Brain microvascular endothelial cell (primary cell): Measurements from ENCODE around the gene OSER1.

Source experiments
- DNase-seq: peaks from one replicate; pipeline ENCODE4 v3.0.0-alpha.2; 2020
- H3K27ac ChIP-seq: fragments of 250-450 bp; sonication (Bioruptor Pico); 2 replicates; pipeline ENCODE4 v1.5.1; 2020; ENCODE audit warnings: mild to moderate bottlenecking, moderate library complexity
- H3K27me3 ChIP-seq: fragments of 250-450 bp; sonication (Bioruptor Pico); replicated peaks from 2 replicates; pipeline ENCODE4 v1.5.1; 2020; ENCODE audit warnings: mild to moderate bottlenecking
- H3K36me3 ChIP-seq: fragments of 250-450 bp; sonication (Bioruptor Pico); replicated peaks from 2 replicates; pipeline ENCODE4 v1.5.1; 2020; ENCODE audit warnings: mild to moderate bottlenecking
- H3K4me3 ChIP-seq: 2 replicates; pipeline ENCODE4 v1.5.1; 2011; ENCODE audit warnings: low read depth, mild to moderate bottlenecking, control low read depth, low read length, moderate library complexity
- CTCF ChIP-seq: IDR thresholded peaks from 2 replicates; pipeline ENCODE4 v1.5.1; 2011; ENCODE audit warnings: low read depth, mild to moderate bottlenecking, moderate library complexity, low read length, control low read depth, inconsistent platforms; ENCODE audit errors: missing control alignments
- in situ Hi-C: cut with HindIII; loops from 2 replicates; pipeline ENCODE4 v1.10.0; 2017; ENCODE audit warnings: low sequenced_read_pairs, low pct_ligation_motif_present

OSER1 gene

GRCh38 chr20:44188752-44189151, 21.8 kb downstream of the OSER1 start:
- no peak overlapping the region for H3K27ac ChIP-seq
- no peaks in the 10 kb centered on the region for H3K36me3 ChIP-seq
- H3K4me3 ChIP-seq: no peak overlapping the region
- DNase-seq: no peak
- no peaks in the 10 kb centered on the region for H3K27me3 ChIP-seq
- TF ChIP-seq CTCF: no peak
- in situ Hi-C loops: no loop called here

GRCh38 chr20:44187772-44188709, 22.5 kb downstream of the OSER1 start:
- Histone ChIP-seq H3K4me3 (peak overlapping the region; percentile 46), H3K27me3 (no peaks in the 10 kb centered on the region), H3K36me3 (no peaks in the 10 kb centered on the region), H3K27ac (no peak overlapping the region)
- no peak for DNase-seq
- no peak for TF ChIP-seq CTCF
- in situ Hi-C loops: no loop called here

- Histone ChIP-seq H3K36me3 (no peaks in the 10 kb centered on the region), H3K27me3 (no peaks in the 10 kb centered on the region), H3K27ac (no peak within 1 kb of the TSS), H3K4me3 (peak within 1 kb of the TSS; percentile 46)
- DNase-seq: peak; percentile 24
- TF ChIP-seq CTCF: no peak
- in situ Hi-C loops: no loop called here
Observed at GRCh38 chr20:44187054-44187771, 23.4 kb downstream of the OSER1 start, which contains the start of gene JPH2. Gene JPH2, minus strand, starts transcription at chr20:44187188. Its CDS starts 483 bp downstream, at chr20:44186705.

GRCh38 chr20:44186674-44187053, 23.9 kb downstream of the OSER1 start:
- no peaks in the 10 kb centered on the region for H3K36me3 ChIP-seq
- H3K27me3 ChIP-seq: no peaks in the 10 kb centered on the region
- H3K27ac ChIP-seq: no peak overlapping the region
- no peak for DNase-seq
- peak overlapping the region; percentile 46 for H3K4me3 ChIP-seq
- in situ Hi-C loops: no loop called here
- TF ChIP-seq CTCF: no peak

- TF ChIP-seq CTCF: no peak
- H3K27me3 ChIP-seq: no peaks in the 10 kb centered on the region
- H3K27ac ChIP-seq: no peak overlapping the region
- DNase-seq: no peak
- no peak overlapping the region for H3K4me3 ChIP-seq
- no peaks in the 10 kb centered on the region for H3K36me3 ChIP-seq
- in situ Hi-C loops: no loop called here
Observed at GRCh38 chr20:44186201-44186600, 24.4 kb downstream of the OSER1 start.
